ENCODE results near the gene GMEB2. TPM values are rescaled to one million over a fixed set of nuclear protein-coding genes. Genes with fewer than 3 reads are reported as not detected.

The GMEB2 gene
- total and polyA plus RNA-seq, 10 of the 15 experiments (the other 5 are each of a cell fraction or from before 2014, with no cell fraction given): 0.08 to 15.1 (median 6.9) TPM

DNA sequence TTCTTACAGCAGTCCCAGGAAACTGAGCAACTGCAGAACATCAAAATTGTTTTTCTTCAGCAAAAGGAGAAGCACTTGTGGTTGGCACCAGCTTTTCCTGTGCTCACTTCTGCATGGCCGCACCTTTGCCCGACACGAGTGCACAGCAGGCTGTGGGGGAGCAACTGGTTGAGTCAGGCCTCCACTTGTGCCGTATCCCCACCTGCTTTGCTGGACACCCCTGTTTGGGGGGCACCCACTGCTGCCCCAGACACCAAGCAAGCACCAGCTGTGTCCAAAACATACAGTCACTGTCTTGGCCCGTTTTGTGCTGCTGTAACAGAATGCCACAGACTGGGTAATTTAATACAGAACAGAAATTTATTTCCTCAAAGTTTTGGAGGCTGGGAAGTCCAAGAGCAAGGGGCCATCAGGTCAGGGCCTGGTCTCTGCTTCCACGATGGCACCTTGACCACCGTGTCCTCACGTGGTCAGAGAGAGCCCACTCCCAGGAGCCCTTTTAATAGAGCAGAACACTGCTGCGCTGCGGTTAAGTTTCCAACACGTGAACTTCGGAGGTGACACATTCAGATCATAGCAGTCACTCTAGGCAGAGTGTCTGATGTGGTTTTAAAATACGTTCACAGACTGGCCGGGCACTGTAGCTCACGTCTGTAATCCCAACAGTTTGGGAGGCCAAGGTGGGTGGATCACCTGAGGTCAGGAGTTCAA lies 8.7 kb upstream of the GMEB2 start (continued):
- no peak for TF ChIP-seq POU2F2 (IDR thresholded peaks at IDR 0.05; ENCODE audit: borderline replicate concordance, low read depth, low read length)
- peak; percentile 92 for TF ChIP-seq RUNX3 (IDR thresholded peaks at IDR 0.05; ENCODE audit: low read length)
- peak; percentile 59; the same call in 1 of the 2 replicates for TF ChIP-seq BACH1 (IDR thresholded peaks at IDR 0.05; ENCODE audit: borderline replicate concordance)
- TF ChIP-seq ZSCAN29 (IDR thresholded peaks at IDR 0.05): no peak
- TF ChIP-seq NFIC (IDR thresholded peaks at IDR 0.05; ENCODE audit: low read depth, low read length): no peak
- no peak for TF ChIP-seq GABPA (IDR thresholded peaks at IDR 0.05; ENCODE audit: low read depth)
- no peak for TF ChIP-seq ZBED1 (IDR thresholded peaks at IDR 0.05; ENCODE audit: borderline replicate concordance)
- TF ChIP-seq NR2F1 (conservative IDR thresholded peaks at IDR 0.05): peak; percentile 97
- peak; percentile 50; the same call in 1 of the 2 replicates for TF ChIP-seq MYB (IDR thresholded peaks at IDR 0.05; ENCODE audit: borderline replicate concordance, low read depth, low read length)
- no peak for TF ChIP-seq HCFC1 (IDR thresholded peaks at IDR 0.05; ENCODE audit: low read length)
- TF ChIP-seq, protein P1, sequence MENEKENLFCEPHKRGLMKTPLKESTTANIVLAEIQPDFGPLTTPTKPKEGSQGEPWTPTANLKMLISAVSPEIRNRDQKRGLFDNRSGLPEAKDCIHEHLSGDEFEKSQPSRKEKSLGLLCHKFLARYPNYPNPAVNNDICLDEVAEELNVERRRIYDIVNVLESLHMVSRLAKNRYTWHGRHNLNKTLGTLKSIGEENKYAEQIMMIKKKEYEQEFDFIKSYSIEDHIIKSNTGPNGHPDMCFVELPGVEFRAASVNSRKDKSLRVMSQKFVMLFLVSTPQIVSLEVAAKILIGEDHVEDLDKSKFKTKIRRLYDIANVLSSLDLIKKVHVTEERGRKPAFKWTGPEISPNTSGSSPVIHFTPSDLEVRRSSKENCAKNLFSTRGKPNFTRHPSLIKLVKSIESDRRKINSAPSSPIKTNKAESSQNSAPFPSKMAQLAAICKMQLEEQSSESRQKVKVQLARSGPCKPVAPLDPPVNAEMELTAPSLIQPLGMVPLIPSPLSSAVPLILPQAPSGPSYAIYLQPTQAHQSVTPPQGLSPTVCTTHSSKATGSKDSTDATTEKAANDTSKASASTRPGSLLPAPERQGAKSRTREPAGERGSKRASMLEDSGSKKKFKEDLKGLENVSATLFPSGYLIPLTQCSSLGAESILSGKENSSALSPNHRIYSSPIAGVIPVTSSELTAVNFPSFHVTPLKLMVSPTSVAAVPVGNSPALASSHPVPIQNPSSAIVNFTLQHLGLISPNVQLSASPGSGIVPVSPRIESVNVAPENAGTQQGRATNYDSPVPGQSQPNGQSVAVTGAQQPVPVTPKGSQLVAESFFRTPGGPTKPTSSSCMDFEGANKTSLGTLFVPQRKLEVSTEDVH (IDR thresholded peaks at IDR 0.05; ENCODE audit: low read depth, partially characterized antibody): peak; percentile 77
- peak; percentile 78 for TF ChIP-seq GATAD2B (conservative IDR thresholded peaks at IDR 0.05; ENCODE audit: low read depth)
- TF ChIP-seq ESRRA (IDR thresholded peaks at IDR 0.05; ENCODE audit: low read length): no peak
- TF ChIP-seq USF1 (IDR thresholded peaks at IDR 0.05; ENCODE audit: borderline replicate concordance, extremely low read length, insufficient read depth, low read depth, low read length): peak; percentile 27
